ENCODE data around the gene IL5. TPM values are rescaled to one million over a fixed set of nuclear protein-coding genes. Genes with fewer than 3 reads are reported as not detected.

The IL5 gene
- total RNA-seq, 1 donor from 2014 or later: not detected

DNA sequence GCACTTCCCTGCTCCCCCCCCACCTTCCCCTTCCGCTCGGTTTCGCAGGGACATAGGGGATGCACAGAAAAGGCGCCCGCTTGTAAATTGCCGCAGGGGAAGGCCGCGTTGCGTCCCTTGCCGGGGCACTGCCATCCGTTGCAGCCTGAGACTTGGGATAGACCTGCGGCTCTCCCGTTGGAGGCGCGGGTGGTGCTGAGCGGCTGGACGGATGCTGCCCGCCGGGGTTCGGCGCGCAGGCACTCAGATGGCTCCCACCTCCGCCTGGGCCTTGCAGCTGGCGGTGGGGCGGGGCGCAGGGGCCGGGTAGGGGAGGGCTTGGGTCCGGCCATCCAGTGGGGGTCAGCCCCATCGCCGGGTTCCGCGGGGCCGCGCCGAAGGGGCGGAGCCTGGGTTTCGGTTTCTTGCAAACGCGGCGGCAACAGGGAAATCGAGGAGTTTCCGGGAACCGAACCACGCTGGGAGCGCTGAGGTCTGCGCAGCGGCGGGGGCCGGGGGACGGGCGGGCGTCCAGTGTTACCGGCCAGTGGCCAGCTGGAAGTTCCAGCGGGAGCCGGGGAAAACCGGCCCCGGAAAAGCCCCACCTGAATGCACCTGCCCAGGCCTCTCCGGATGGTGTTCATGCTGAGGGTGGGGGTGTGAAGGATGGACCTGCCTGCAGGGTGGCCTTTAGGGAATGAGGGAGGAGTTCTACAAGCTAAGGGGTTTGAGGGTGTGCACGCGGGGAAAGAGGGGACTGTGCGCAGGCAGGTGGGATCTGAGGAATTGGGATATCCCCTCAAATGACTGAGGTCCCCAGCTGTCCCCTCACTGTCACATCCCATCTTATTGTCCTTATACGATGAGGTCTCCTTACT lies 46.5 kb downstream of the IL5 start:
- no peaks in the 10 kb centered on the region for H3K36me3 ChIP-seq
- H3K4me1 ChIP-seq: peaks cover 47% of the 10 kb centered on the region
- no peaks in the 10 kb centered on the region for H3K9me3 ChIP-seq
- peak overlapping the region; percentile 51 to 66 for H3K4me3 ChIP-seq
- peak in 1 of 2 donors; percentile 2 for TF ChIP-seq POLR2A (IDR thresholded peaks at IDR 0.05)
- TF ChIP-seq, protein P1, sequence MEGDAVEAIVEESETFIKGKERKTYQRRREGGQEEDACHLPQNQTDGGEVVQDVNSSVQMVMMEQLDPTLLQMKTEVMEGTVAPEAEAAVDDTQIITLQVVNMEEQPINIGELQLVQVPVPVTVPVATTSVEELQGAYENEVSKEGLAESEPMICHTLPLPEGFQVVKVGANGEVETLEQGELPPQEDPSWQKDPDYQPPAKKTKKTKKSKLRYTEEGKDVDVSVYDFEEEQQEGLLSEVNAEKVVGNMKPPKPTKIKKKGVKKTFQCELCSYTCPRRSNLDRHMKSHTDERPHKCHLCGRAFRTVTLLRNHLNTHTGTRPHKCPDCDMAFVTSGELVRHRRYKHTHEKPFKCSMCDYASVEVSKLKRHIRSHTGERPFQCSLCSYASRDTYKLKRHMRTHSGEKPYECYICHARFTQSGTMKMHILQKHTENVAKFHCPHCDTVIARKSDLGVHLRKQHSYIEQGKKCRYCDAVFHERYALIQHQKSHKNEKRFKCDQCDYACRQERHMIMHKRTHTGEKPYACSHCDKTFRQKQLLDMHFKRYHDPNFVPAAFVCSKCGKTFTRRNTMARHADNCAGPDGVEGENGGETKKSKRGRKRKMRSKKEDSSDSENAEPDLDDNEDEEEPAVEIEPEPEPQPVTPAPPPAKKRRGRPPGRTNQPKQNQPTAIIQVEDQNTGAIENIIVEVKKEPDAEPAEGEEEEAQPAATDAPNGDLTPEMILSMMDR (IDR thresholded peaks at IDR 0.05): no peak
- peak in 1 of 2 donors; percentile 78 for TF ChIP-seq POLR2AphosphoS5 (IDR thresholded peaks at IDR 0.05; ENCODE audit: insufficient read depth in 1 of 2, low read depth in 1 of 2)
- intact Hi-C loops (cut with DNase I): no loop called here
- DNase-seq (ENCODE audit: extremely low spot score in 2 of 2): peak; percentile 95 to 96
- H3K27me3 ChIP-seq: no peaks in the 10 kb centered on the region
- H3K27ac ChIP-seq: peak overlapping the region; percentile 93

DNA sequence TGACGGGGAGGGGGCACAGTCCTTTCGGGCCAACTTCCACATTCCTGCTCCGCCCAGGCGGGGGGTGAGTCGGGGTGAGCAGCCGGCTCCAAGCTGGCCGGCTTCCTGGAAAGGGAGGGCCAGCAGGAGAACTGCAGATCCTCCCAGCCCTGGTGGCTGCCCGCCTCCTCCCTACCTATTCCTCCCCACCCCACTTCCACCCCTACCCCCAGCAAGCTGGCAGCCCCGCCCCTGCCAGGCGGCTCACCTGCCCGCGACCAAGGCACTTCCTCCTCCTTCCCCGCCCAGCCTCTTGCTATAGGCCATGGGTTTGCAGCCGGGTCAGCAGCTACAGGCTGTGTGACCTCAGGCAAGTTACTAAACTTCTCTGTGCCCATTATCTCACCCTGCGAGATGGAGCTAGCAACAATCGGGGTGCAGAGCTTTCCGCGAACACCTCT lies 47.1 kb downstream of the IL5 start:
- Histone ChIP-seq H3K4me1 (peaks cover 52% of the 10 kb centered on the region), H3K4me3 (peak overlapping the region; percentile 51 to 66)

DNA sequence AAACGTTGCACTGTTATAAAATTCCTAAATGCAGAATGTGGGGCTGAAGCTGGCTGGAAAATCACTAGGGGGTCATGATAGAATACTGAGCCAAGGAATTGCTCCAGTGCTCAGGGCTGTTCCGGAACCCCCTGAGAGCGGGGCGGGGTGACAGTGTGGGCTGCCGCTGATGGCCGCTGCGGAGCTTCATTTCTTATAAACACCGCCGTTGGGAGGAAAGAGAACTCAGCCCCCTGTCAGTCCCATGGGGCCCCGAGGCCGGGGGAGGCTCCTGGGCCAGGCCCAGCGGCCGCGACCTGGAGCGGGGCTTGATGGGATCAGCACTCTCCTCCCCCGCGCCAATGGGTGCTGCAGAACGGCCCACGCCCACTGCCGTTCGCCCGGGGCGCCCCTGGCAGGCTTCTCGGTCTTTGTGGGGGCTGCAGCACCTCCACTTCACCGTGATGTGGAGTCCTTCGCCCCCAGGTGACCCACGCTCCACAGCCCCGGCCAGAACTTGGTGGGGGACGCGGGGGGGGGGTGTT lies 47.6 kb downstream of the IL5 start:
- Histone ChIP-seq H3K27ac (peak overlapping the region; percentile 93), H3K36me3 (no peaks in the 10 kb centered on the region), H3K4me3 (peak overlapping the region; percentile 51 to 66), H3K4me1 (peaks cover 56% of the 10 kb centered on the region), H3K9me3 (no peaks in the 10 kb centered on the region), H3K27me3 (no peaks in the 10 kb centered on the region)
- intact Hi-C loops (cut with DNase I): no loop called here
- TF ChIP-seq POLR2A (IDR thresholded peaks at IDR 0.05) (no peak), POLR2AphosphoS5 (IDR thresholded peaks at IDR 0.05; ENCODE audit: insufficient read depth in 1 of 2, low read depth in 1 of 2) (peak; percentile 64 to 85)
- peak in 1 of 2 donors; percentile 96 for DNase-seq (ENCODE audit: extremely low spot score in 2 of 2)

More for the DNA sequence above, 47.1 kb downstream of the IL5 start:
- Histone ChIP-seq H3K27me3 (no peaks in the 10 kb centered on the region), H3K36me3 (no peaks in the 10 kb centered on the region), H3K27ac (peak overlapping the region; percentile 93), H3K9me3 (no peaks in the 10 kb centered on the region)
- intact Hi-C loops (cut with DNase I): no loop called here
- peak; percentile 95 to 96 for DNase-seq (ENCODE audit: extremely low spot score in 2 of 2)
- TF ChIP-seq POLR2A (IDR thresholded peaks at IDR 0.05): no peak
- TF ChIP-seq, protein P1 (IDR thresholded peaks at IDR 0.05): no peak
- TF ChIP-seq POLR2AphosphoS5 (IDR thresholded peaks at IDR 0.05; ENCODE audit: insufficient read depth in 1 of 2, low read depth in 1 of 2): no peak

DNA sequence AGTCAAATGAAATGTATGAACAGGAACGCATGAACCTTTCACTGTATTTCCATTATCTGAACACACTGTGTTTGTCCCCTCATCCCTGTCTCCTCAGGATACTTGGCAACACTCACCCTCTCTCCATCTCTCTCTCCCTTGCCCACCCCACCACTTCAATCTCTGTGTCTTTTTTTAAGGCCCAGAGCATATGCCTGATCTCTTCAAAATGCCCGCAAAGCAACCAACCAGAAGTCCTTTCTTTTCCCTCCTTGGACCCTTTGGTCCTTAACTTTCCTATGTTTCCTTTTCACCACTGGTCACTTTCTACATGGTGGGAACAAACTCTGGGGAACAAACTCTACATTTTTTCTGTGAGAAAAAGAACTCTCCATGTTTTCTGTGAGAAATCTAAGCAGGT lies 49.5 kb downstream of the IL5 start:
- DNase-seq (ENCODE audit: extremely low spot score in 2 of 2): peak in 1 of 2 donors; percentile 65
- Histone ChIP-seq H3K27me3 (no peaks in the 10 kb centered on the region), H3K36me3 (no peaks in the 10 kb centered on the region), H3K4me3 (no peak overlapping the region), H3K4me1 (peaks cover 67% of the 10 kb centered on the region), H3K27ac (peak overlapping the region; percentile 93), H3K9me3 (no peaks in the 10 kb centered on the region)
- intact Hi-C loops (cut with DNase I): no loop called here
- no peak for TF ChIP-seq POLR2AphosphoS5 (IDR thresholded peaks at IDR 0.05; ENCODE audit: insufficient read depth in 1 of 2, low read depth in 1 of 2)
- TF ChIP-seq, protein P1 (IDR thresholded peaks at IDR 0.05): no peak
- no peak for TF ChIP-seq POLR2A (IDR thresholded peaks at IDR 0.05)

DNA sequence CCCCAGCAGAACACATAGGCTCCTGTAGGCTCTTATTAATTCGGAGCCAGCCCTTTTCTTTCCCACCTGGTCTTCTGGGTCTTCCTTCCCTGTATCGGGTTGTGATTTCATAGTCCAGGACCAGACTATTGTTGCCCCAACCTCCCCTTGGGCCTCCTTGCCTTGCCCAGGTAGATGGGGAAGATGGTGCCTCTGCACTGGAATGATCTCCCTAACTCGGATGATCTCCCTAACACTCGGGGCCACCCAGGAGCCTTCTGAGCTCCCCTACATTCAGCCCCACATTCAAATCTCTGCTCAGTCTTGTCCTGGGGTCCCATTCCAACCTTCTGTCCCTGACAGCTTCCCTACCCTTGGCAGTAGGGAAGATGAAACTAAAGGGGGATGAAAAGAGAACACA lies 50.1 kb downstream of the IL5 start:
- H3K27ac ChIP-seq: peak overlapping the region; percentile 93
- peak in 1 of 2 donors; percentile 86 for DNase-seq (ENCODE audit: extremely low spot score in 2 of 2)
- H3K9me3 ChIP-seq: no peaks in the 10 kb centered on the region
- no peak overlapping the region for H3K4me3 ChIP-seq
- intact Hi-C loops (cut with DNase I): no loop called here
- no peaks in the 10 kb centered on the region for H3K36me3 ChIP-seq
- peaks cover 71% of the 10 kb centered on the region for H3K4me1 ChIP-seq
- TF ChIP-seq POLR2A (IDR thresholded peaks at IDR 0.05) (no peak), POLR2AphosphoS5 (IDR thresholded peaks at IDR 0.05; ENCODE audit: insufficient read depth in 1 of 2, low read depth in 1 of 2) (no peak)
- TF ChIP-seq, protein P1 (IDR thresholded peaks at IDR 0.05): no peak
- no peaks in the 10 kb centered on the region for H3K27me3 ChIP-seq

Data from vagina (tissue), 2 donors.